ENCODE data around the gene FLAD1.

Gene FLAD1

GRCh38 chr1:154938604-154939399 is 44.3 kb upstream of the FLAD1 start:
- no peak for TF ChIP-seq CTCF (IDR thresholded peaks at IDR 0.05; ENCODE audit: low read depth, low read length, missing control alignments)
- DNase-seq (ENCODE audit: low read depth) = no peak
- H3K4me3 ChIP-seq (ENCODE audit: low read depth, low read length) = peak overlapping the region; percentile 81; the same call in 1 of the 2 replicates

- no peak for DNase-seq (ENCODE audit: low read depth)
- peak overlapping the region; percentile 63 for H3K4me3 ChIP-seq (ENCODE audit: low read depth, low read length)
- no peak for TF ChIP-seq CTCF (IDR thresholded peaks at IDR 0.05; ENCODE audit: low read depth, low read length, missing control alignments)
Measured at GRCh38 chr1:154940213-154940560, 43.0 kb upstream of the FLAD1 start.

- no peak for DNase-seq (ENCODE audit: low read depth)
- TF ChIP-seq CTCF (IDR thresholded peaks at IDR 0.05; ENCODE audit: low read depth, low read length, missing control alignments) = no peak
- H3K4me3 ChIP-seq (ENCODE audit: low read depth, low read length) = peak overlapping the region; percentile 63
Measured at GRCh38 chr1:154940651-154941194, 42.4 kb upstream of the FLAD1 start.

GRCh38 chr1:154941333-154942013 is 41.7 kb upstream of the FLAD1 start:
- TF ChIP-seq CTCF (IDR thresholded peaks at IDR 0.05; ENCODE audit: low read depth, low read length, missing control alignments) = no peak
- H3K4me3 ChIP-seq (ENCODE audit: low read depth, low read length) = peak overlapping the region; percentile 63
- DNase-seq (ENCODE audit: low read depth) = no peak

- H3K4me3 ChIP-seq (ENCODE audit: low read depth, low read length) = peak overlapping the region; percentile 63
- DNase-seq (ENCODE audit: low read depth) = no peak
- peak; percentile 96 for TF ChIP-seq CTCF (IDR thresholded peaks at IDR 0.05; ENCODE audit: low read depth, low read length, missing control alignments)
Measured at GRCh38 chr1:154943649-154944400, 39.3 kb upstream of the FLAD1 start.

- H3K4me3 ChIP-seq (ENCODE audit: low read depth, low read length) = no peak overlapping the region
- DNase-seq (ENCODE audit: low read depth) = no peak
- no peak for TF ChIP-seq CTCF (IDR thresholded peaks at IDR 0.05; ENCODE audit: low read depth, low read length, missing control alignments)
Measured at GRCh38 chr1:154944401-154945159, 38.6 kb upstream of the FLAD1 start.
